ENCODE data around the gene TNC. TPM values are rescaled to one million over a fixed set of nuclear protein-coding genes. Genes with fewer than 3 reads are reported as not detected.

Gene TNC
- total and polyA plus RNA-seq, 2 of the 4 experiments (the other 2 are of a cell fraction): 192 to 253 TPM

- dilution Hi-C loops (cut with HindIII; ENCODE audit: low sequenced_read_pairs, unreplicated experiment): no loop called here
- H3K79me1 ChIP-seq (ENCODE audit: low read depth in 1 of 2, low read length in 2 of 2): no peaks in the 10 kb centered on the region
- no peak overlapping the region for H2AK9ac ChIP-seq (replicated peaks; ENCODE audit: low read depth, low read length, poor library complexity)
- DNase-seq (no peak), ATAC-seq (ENCODE audit: low read depth) (no peak)
- H3K9me1 ChIP-seq (ENCODE audit: insufficient read depth, low read length): 0 out of 2 replicates have a peak, but pooled peaks cover 6% of the 10 kb centered on the region
- no peak overlapping the region for H4K8ac ChIP-seq (ENCODE audit: low read depth in 2 of 2, low read length in 2 of 2)
- H3K4me2 ChIP-seq (ENCODE audit: low read depth, low read length): no peak overlapping the region
- POLR2A ChIA-PET (ENCODE audit: unreplicated experiment): no interaction called here
- no peak overlapping the region for H2BK15ac ChIP-seq (ENCODE audit: low read depth, low read length)
- no peak overlapping the region for H3K14ac ChIP-seq (replicated peaks; ENCODE audit: low read depth, low read length)
- H2AK5ac ChIP-seq (ENCODE audit: low read depth, low read length): no peak overlapping the region
- no CpG with 5 or more reads among the region's 6 CpGs for WGBS, 2 experiments (ENCODE audit: extremely low coverage in 2 of 2, insufficient read length in 1 of 2)
- no peak overlapping the region for H3K23ac ChIP-seq (ENCODE audit: low read depth, low read length)
- H4K5ac ChIP-seq (ENCODE audit: low read depth, low read length): no peak overlapping the region
- H3K18ac ChIP-seq (ENCODE audit: low read depth, low read length): no peak overlapping the region
- H2BK5ac ChIP-seq (ENCODE audit: low read depth, low read length, poor library complexity, severe bottlenecking): no peak overlapping the region
- intact Hi-C loops (cut with micrococcal nuclease): no loop called here
- no peaks in the 10 kb centered on the region for H3K36me3 ChIP-seq (ENCODE audit: control insufficient read depth, insufficient read depth, low read length)
- no peak overlapping the region for H3K27ac ChIP-seq (ENCODE audit: insufficient read depth, low read length)
- H3K4me3 ChIP-seq (ENCODE audit: insufficient read depth, low read depth, low read length): no peak overlapping the region
- H3K9ac ChIP-seq (ENCODE audit: low read depth, low read length): no peak overlapping the region
- no peak for TF ChIP-seq RAD21 (IDR thresholded peaks at IDR 0.05; ENCODE audit: low read length)
- TF ChIP-seq USF2 (IDR thresholded peaks at IDR 0.05; ENCODE audit: low read depth, low read length): no peak
- TF ChIP-seq NFE2L2 (IDR thresholded peaks at IDR 0.05; ENCODE audit: low read depth, low read length): no peak
- TF ChIP-seq SMC3 (IDR thresholded peaks at IDR 0.05; ENCODE audit: low read depth, low read length): no peak
- TF ChIP-seq CEBPB (IDR thresholded peaks at IDR 0.05; ENCODE audit: low read depth, low read length): no peak
- no peak for TF ChIP-seq CTCF (conservative IDR thresholded peaks at IDR 0.05; ENCODE audit: low read depth, low read length)
- no peak for TF ChIP-seq POLR2A (IDR thresholded peaks at IDR 0.05; ENCODE audit: low read depth, low read length)
- no peak for TF ChIP-seq BHLHE40 (IDR thresholded peaks at IDR 0.05; ENCODE audit: low read depth, low read length)
- TF ChIP-seq RFX5 (IDR thresholded peaks at IDR 0.05; ENCODE audit: low read depth, low read length): no peak
- TF ChIP-seq MAZ (IDR thresholded peaks at IDR 0.05; ENCODE audit: borderline replicate concordance, low read depth, low read length): no peak
- TF ChIP-seq MXI1 (IDR thresholded peaks at IDR 0.05; ENCODE audit: borderline replicate concordance, low read depth, low read length): no peak
- TF ChIP-seq FOS (IDR thresholded peaks at IDR 0.05; ENCODE audit: low read depth, low read length): no peak
- TF ChIP-seq ELK1 (IDR thresholded peaks at IDR 0.05; ENCODE audit: borderline replicate concordance, low read depth, low read length): no peak
- TF ChIP-seq MAFK (IDR thresholded peaks at IDR 0.05; ENCODE audit: low read depth, low read length): no peak
- TF ChIP-seq RCOR1 (IDR thresholded peaks at IDR 0.05; ENCODE audit: insufficient replicate concordance, low read length): no peak
- TF ChIP-seq CHD1 (IDR thresholded peaks at IDR 0.05; ENCODE audit: low read depth, low read length): no peak
- no peak overlapping the region for H4K91ac ChIP-seq (ENCODE audit: insufficient read depth, low read depth, low read length)
- no peak overlapping the region for H2AFZ ChIP-seq (replicated peaks; ENCODE audit: low read length, poor library complexity)
- H2BK20ac ChIP-seq (ENCODE audit: low read depth, low read length): no peak overlapping the region
- no peaks in the 10 kb centered on the region for H3K4me1 ChIP-seq (ENCODE audit: control insufficient read depth, insufficient read depth, low read length)
- in situ Hi-C loops (cut with MboI; ENCODE audit: low sequenced_read_pairs): no loop called here
- no peak overlapping the region for H3K4ac ChIP-seq (ENCODE audit: low read depth, low read length)
- no peaks in the 10 kb centered on the region; the same call in 1 of the 2 replicates for H3K9me3 ChIP-seq (ENCODE audit: control insufficient read depth, insufficient read depth, low read length)
- BruUV-seq (replicated peaks): no TSS peak
- H3K56ac ChIP-seq (ENCODE audit: extremely low read depth, insufficient read depth, low read length): no peak overlapping the region
- CTCF ChIA-PET: interaction anchor here (0.9 to 1.1 kb wide), 2 partner anchors 20 to 22 kb away, joined by 3 read pairs; no protein-coding TSS in a partner anchor
- no peak overlapping the region for H2BK120ac ChIP-seq (ENCODE audit: low read depth, low read length)
- peaks cover 59% of the 10 kb centered on the region for H3K27me3 ChIP-seq (ENCODE audit: control insufficient read depth, insufficient read depth, low read length)
- no peaks in the 10 kb centered on the region for H4K20me1 ChIP-seq (ENCODE audit: insufficient read depth, low read length)
These were observed 127.1 kb downstream of the TNC start for GRCh38 chr9:114990901-114991300.

All from IMR-90 (cell line).